Femur (tissue), 1 donor: ENCODE results near the gene TBC1D14.

ENCODE experiments used
- DNase-seq: peaks from one replicate; pipeline ENCODE4 v3.0.0-alpha.2; 2017

TBC1D14 gene

DNA sequence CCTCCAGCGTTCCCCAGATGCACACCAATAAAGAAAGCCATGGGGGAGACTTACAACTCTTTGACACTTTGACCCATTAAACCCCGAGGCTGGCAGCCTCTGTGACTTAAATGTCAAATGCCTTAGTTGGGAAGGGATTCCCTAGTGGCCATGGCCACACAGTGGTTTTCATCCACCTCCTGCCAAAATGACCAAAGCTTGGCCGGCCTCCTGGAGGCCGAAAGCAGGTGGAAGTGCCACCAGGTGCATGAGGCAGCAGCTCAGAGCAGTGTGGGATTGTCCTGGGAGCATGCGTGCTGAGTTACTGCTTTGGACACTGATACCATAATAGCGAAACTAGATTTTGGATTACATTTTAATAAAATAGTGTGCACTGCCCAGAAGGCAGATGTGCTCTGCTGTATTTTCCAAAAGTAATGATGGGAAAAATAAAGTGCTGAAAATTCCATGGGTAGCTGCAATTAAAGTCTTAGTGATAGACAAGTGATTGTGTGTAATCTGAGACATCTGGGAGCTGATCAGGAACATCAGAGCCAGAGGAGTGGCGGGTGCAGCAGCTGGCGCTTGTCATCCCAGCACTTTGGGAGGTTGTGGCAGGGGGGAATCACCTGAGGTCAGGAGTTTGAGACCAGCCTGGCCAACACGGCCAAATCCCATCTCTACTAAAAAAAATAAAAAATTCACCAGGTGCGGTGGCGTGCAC is 93.7 kb downstream of the TBC1D14 start:
- no peak for DNase-seq

DNA sequence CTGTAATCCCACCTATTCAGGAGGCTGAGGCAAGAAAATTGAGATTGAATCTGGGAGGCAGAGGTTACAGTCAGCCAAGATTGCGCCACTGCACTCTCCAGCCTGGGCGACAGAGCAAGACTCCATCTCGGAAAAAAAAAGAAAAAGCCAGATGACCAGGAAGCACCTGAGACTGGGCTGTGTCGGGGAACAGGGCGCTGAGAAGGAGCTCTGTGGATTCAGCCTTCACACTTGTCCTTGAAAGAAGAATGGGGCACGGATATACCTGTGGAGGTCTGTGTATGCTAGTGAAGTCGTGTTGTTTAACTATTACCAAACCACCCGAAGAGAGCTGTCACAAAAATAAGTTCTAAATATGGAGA is 94.2 kb downstream of the TBC1D14 start:
- no peak for DNase-seq

DNA sequence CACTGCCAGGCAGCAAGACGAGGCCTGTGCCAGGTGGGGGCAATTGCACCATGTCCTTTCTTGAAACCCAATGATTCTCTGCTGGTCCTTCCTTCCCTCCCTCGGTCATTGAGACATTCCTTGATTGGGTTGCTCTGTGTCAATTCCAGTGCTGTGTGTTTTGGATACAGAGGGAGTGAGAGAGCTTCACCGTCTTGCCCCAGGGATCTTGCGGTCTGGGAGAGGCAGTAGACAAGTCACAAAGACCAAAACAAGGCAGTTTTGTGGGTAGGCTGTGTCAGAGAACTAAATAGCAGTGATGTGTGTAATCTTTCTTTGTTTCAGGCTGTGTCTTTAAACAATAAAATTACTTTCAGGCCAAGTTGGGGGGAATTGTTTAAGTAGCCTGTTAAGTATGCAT is 94.7 kb downstream of the TBC1D14 start:
- DNase-seq, result no peak

DNA sequence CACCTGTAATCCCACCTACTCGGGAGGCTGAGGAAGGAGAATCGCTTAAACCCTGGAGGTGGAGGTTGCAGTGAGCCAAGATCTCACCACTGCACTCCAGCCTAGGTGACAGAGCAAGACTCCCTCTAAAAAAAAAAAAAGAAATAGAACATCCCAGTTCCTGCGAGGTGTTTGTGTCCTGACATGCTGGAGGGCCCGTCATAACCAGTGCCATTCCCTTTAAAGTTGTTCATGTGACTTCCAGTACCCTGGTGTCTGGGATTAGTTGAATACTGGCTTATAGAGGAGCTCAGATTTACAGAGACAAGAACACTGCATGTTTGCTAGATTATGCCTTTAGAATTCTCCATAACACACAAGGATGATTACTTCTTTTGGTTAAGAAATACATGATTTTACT is 95.9 kb downstream of the TBC1D14 start:
- no peak for DNase-seq

DNA sequence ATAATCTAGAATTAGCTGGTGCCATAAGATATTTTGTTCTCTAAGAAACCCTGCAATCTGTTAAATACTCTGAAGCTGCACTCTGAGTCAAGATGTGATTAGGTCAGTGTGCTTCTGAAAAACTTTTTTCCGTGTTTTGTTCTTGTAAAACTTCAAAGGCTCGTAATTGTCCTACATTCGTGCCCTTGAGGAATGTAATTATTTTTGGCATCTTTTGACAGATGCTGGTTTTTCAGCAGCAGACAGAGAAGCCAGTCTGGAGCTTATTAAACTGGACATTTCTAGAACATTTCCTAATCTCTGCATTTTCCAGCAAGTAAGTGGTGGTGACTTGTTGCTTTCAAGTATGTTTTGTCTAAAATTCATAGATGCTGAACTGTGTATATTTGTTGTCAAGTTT is 96.8 kb downstream of the TBC1D14 start:
- no peak for DNase-seq

DNA sequence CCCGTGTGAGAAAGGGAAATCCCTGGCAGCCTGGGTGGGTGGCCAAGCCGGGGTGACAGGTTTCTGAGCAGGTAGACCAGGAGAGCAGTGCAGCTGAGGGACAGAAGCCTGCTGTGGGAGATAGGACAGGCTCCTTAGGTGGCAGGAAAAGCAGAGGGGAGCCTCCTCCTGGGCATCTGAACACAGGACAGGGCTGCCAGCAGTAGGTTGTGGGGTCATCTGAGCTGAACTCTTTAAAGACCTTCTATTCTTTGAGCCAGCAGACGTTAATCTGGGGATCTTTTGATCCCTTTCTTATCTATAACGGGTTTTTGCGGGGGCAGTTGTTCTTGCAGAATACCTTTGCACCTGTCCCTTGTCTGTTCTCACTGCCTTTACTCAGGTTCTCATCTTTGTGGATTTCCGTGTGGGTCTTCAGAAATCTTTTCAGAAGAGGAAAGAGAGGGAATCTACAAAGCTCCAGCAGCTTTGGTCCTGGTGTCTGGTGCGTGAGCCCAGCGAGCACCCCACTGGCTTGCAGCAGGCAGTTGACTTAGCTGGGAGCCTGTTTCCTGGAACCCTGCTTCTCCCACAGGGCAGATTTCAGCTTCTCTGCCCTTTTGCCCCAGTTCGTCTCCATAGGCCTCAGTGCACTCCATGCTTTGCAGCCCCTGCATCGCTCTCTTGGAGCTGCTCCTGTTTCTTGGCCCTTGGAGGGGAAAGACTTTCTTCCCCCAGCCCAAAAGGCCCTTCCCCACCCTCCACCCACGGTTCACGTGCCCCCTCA is 97.7 kb downstream of the TBC1D14 start:
- no peak for DNase-seq

DNA sequence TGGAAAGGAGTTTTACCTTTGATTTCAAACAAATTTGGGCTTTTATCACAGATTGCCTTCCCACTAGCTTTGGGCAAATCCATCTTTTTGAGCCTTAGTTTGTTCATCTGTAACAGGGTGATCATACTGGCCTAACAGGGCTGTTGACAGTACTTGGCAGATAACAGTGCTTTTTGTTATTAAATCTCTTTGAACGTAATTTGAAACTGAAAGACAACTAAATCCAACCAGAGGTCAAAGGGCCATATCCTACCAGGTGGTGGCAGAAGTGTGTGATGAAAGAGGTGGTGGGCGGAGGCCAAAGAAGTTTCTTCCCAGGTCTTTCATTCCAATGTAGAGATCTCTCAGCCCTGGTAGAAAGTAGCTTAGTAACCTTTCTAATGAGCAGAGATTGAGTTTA is 98.3 kb downstream of the TBC1D14 start:
- no peak for DNase-seq

DNA sequence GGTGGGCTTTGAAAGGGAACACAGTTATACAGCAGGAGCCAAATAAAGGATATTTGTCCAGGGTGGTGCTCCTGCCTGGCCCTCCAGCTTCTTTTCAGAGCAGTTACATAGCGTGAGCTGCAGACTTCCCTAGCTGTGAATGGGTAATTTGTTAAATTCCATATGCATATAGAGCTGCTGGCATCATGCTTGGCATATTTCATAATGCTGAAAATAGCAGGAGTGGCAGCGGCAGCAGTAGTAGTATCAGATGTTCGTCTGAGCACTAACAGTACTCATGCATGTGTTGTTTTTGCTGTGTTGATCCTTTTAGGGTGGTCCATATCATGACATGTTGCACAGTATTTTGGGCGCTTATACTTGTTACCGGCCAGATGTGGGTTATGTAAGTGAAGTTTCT is 99.9 kb downstream of the TBC1D14 start:
- DNase-seq, result no peak

DNA sequence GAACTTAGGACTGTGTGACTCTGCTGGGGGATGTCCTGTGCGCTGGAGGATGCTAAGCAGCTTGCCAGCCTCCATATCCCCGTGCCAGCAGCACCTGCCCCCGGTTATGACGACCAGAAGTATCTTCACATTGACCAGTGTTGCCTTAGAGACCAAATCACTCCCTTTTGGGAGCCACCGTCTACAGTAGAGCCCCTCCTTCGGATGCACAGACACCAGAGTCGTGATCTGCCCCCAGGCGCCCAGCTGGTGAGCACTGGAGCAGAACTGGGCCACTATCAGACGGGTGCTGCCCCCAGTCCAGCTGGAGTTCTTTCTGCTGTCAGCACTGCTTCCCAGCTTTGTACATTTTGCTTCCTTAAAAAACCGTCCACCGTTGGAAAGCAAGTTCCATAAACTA is 103.5 kb downstream of the TBC1D14 start:
- DNase-seq, result no peak

DNA sequence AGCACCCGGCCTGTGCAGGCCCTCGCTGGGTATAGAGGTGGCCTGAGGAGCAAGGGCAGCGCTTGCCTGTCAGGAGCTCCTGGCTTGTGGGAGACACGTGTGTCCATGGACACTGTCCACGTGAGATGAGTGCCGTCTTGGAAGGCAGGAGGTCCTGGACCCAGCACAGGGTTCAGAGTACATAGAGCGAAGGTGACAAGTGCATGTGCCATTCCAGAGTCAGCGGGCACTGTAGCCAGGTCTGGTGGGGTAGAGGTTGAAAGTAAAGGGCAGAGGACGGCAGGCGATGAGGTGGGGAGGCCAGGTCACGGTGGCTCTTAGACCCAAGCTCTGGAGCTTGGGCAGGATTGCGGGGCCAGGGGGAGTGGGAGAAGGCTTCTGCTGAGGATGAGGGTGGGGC is 105.2 kb downstream of the TBC1D14 start:
- DNase-seq, result no peak

DNA sequence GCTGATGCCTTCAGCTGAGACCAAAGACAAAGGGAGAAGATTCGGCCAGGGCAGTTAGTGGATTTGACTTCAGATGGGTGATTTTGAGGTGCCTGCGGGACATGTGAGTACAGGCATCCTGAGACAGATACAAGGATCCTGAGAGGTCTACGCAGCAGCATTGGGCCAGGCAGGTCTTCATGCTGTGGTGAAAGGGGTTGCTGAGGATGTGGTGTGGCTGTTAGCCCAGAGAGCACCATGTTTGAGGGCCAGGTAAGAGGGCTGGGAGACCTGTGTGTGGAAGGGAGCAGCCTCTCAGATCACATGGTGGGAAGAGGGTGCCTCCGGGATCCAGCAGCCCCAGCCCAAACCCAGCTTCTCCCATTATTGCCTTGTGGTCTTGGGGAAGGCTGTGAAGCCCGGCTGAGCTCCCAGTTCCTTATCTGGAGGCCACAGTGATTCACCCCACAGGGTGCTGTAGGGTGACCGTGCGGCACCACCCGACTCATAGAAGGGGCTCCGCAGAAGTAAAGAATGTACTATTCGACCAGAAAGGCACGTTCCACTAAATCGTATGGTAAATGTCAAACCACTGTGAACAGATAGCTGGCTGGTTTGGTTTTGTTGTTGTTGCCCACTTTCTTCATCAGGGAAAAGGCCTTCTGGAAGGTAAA is 105.9 kb downstream of the TBC1D14 start:
- DNase-seq, result no peak

DNA sequence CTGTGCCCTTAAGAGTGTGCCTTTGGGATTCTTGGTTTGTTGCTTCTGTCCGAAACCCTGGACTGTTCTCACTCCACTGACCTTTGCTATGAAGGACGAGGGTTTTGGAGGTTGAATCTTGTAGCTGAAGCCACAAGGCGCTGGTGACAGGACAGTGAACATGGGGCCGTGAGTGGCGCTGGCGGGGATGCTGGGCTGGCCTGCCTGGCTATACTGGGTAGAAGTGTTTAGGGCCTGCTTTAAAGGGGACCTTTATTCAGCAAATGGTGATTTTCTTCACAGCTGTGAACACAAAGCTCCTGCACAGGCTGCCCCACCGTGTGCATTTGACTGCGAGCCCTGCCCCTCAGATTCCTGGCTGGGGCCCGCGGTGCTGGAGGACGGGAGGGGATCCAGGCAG is 106.5 kb downstream of the TBC1D14 start:
- no peak for DNase-seq

DNA sequence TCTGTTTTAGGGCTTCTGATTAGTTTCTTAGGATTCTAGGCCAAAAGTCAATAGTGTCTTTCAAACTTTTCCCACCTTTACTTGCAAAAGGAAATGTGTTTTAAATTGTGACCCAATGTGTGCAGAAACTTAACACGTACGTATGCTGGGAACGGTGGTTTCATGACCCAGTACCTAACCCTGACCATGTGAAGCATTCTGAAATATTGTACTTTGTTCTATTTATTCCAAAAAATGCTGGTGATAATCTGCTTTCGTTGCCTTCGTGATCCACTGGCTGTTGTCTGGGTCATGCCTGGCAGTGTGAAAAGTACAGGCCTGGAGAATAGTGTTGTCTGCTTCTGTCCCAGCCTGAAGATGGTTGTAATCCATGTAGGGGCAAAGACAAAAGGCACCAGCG is 106.9 kb downstream of the TBC1D14 start:
- no peak for DNase-seq

DNA sequence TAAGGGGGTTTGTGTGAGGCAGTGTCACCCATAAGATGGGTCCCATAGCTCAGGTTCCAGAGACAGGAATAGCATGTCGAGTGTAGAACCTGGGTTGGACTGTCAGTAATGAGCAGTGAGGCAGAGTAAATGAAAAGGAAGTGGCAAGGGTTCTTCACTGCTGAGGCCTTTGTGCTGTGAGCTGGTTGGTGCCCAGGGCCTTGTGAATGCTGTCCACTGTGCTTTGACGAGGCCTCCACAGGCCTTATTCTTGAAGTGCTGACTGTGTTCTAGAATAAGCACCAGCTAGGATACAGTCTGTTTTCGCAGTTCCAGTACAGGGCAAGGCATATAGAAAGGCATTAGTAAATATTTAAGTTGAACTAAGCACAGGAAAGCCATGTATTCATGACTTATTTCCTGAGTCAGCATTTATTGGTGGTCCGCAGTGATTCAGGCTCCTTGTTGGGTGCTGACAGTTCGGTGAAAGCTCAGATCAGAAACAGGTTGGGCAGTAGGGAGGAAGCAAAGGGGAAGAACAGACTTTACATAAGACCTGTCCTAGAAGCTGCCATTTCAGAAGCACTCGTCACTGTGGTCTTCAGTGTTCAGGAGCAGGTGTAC is 107.9 kb downstream of the TBC1D14 start:
- no peak for DNase-seq

DNA sequence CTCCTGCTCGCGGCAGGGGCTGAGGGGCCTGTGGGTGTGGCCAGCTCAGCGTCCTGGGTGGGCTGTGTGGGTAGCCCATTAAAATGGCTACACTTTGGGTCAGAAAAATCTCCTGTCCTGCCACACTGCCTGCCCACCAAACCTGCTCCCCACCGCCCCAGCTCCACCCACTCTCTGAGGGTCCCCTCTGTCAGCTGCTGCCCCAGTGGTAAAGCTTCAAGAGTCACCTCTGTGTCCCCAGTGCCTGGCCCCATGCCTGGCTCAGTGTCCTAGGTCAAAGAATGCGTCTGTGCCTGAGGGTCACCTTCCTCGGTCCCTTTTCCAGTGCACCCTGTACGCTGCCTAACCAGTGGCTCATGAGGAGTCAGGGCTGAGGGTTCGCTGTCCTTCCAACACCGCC is 108.7 kb downstream of the TBC1D14 start:
- no peak for DNase-seq

DNA sequence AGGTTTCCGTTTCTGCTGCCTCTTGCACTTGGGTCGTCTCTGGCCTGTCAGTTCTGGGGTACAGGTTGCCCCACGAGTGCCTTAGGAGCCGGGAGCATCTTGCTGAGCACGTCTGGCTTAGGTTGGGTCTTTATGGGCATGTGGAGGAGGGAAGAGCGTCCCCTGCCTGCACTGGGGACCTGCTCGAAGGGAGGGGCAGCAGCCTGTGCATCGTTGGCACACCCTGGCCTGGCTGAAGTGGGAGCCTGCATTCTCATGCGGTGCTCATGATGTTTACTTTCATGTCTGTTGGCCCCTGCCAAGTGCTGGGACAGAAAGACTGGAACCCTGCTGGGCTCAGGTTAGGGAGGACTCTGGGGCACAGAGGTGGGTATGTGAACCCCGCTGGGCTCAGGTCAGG is 109.7 kb downstream of the TBC1D14 start:
- no peak for DNase-seq

DNA sequence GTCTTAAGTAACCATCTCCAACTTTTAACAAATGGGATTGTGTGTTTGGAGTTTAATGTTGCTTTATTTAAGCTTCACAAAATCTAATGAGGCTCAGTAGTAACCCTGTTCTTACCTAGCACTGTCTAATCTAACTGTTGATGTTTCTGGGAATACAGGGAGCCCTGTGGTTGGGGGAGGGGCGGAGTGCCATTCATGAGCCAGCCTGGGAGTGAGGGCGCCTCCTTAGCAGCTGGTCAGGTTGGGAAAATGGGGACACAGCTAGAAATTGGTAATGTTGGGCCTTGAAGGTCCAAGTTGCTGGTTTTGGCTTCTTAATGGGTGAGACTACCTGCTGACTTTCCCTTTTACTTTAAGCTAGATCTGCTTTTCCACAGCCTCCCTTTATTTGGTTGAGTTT is 110.7 kb downstream of the TBC1D14 start:
- DNase-seq, result no peak

DNA sequence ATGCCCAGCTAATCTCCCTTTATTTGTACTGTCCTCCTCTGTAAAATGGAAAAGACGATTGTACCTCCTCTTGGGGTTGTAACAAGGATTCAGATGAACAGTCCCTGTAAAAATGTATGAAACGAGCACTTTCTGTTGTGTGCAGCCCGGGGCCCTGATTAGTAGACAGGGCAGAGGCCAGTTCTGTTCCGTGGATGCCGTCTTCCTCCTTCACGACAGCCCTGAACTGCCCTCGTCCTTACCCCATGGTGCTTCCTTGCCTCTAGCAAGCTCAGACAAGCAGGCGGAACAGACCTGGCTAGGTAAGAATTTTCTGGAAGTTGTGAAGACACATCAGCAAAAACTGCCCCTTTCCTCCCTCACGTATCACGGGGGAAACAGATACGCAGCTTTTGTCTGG is 111.2 kb downstream of the TBC1D14 start:
- no peak for DNase-seq

DNA sequence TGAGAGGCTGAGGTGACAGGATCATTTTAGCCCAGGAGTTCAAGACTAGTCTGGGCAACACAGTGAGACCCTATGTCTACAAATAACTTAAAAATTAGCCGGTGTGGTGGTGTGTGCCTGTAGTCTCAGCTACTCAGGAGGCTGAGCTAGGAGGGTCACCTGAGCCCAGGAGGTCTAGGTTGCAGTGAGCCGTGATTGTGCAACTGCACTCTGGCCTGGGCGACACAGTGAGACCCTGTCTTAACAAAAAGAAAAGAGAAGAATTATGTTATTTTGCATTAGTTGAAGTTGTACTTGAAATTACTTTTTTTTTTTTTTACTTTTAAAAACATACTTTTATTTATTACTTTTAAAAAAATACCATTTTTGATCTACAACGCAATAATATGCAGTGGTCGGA is 111.7 kb downstream of the TBC1D14 start:
- no peak for DNase-seq

DNA sequence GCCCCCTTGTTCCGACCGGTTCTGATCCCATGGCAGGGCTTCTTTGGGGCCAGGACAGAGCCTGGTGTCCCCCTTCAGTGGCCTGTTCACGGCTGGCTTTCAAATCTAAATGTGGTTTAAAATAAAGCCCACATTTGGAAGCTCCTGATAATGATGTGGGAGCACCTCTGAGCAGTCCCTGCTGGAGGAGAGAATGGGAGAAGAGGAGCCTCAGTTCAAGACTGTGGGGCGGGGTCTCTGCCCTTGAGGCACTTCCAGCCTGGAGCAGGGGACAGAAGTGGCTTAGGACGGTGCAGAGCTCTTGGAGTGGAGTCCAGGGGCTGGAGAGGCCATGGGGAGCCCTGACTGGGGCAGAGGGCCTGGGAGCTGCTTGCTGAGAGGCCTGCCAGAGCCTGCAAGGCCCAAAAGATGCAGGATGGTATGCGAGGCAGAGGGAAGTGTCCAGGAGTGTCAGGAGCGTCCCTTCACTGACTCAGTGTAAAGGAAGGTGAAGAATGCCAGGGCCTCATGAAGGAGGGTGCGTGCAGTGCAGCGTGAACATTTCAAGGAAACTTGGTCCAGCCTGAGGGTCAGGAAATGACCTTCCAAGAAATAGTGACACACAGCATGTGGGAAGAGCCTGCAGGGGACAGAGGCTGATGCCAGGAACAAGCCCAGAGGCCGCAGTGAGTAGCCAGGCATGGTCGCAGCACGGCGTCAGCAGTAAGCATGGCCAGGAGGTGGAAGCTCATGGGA is 112.5 kb downstream of the TBC1D14 start:
- no peak for DNase-seq

DNA sequence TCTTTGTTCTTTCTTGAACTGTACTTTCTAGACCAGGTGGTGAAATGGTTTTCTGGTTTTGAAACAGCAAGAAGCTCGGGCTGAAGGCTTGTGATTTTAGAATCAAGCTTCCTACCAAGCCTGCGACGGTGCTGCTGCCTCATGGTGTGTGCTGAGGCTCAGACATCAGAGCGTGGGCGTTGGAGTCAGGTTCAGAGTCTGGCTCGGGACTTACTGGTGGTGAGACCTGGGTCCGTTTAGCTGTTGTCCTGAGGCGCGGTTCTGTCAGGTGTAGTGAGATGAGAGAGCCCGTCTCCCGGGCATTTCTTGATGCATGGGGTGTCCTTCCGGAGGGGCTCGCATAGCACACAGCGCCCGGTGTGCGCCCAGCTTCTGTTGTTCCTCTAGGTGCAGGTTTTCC is 113.9 kb downstream of the TBC1D14 start:
- no peak for DNase-seq

DNA sequence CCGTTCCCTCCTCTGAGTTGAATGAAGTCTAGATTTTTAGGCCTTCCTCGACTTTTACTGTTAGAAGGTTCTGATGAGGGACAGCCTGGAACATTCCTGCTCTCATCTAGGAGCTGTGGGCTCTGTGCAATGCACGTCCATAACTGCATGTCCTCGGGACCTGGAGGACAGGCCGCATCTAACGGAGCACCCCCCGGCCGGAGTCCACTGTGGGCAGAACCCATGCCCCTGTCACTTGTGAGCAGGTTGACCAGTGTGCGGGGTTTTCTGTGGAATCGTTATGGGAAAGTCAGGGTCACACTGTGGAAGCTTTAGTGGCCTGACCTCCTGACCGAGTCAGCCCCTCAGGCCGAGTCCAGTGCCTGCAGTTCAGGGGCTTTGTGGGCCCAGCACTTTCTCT is 114.3 kb downstream of the TBC1D14 start:
- no peak for DNase-seq

DNA sequence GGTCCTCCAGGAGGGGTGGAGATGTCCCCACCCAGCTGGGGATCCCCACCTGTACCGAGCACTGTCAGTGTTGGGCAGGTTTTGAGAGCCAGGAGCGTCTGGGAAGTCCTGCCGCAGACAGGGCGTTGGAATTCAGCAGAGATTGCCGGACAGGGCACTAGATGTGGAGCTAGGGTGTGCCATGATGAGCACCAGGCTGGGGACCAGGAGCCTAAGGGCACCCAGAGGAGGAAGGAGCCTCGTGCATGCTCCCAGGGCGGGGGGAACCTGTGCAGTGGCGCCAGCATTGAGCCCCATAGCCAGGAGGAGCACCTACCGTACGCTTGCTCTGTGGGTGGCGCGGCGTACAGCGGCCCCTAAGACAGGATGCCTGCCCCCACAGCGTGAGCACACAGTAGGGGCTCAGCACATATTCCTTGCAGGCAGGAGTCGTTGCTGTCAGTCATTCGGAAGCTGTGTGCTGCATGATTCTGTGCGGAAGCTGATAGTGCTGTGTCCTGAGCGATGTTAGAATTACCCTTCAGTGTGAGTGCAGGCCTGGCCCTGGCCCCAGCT is 114.8 kb downstream of the TBC1D14 start:
- no peak for DNase-seq
